ENCODE measurements around the gene ACADS.

The ACADS gene

GRCh38 chr12:120700886-120701285, 24.7 kb upstream of the ACADS start:
- DNase-seq (ENCODE audit: low read depth): no peak

- DNase-seq (ENCODE audit: low read depth): no peak
Measured at GRCh38 chr12:120702637-120703036, 23.0 kb upstream of the ACADS start.

GRCh38 chr12:120703311-120703942, 22.2 kb upstream of the ACADS start:
- no peak for DNase-seq (ENCODE audit: low read depth)

GRCh38 chr12:120705618-120706017, 20.0 kb upstream of the ACADS start:
- DNase-seq (ENCODE audit: low read depth): no peak

GRCh38 chr12:120706029-120706428, 19.6 kb upstream of the ACADS start:
- no peak for DNase-seq (ENCODE audit: low read depth)

- no peak for DNase-seq (ENCODE audit: low read depth)
Measured at GRCh38 chr12:120708651-120709050, 17.0 kb upstream of the ACADS start.

- DNase-seq (ENCODE audit: low read depth): no peak
Measured at GRCh38 chr12:120710031-120710804, 15.4 kb upstream of the ACADS start, which contains the start of gene UNC119B. UNC119B (plus strand) TSS chr12:120710458; CDS start chr12:120710475, 17 bp downstream.

- no peak for DNase-seq (ENCODE audit: low read depth)
Measured at GRCh38 chr12:120710805-120711296, 14.8 kb upstream of the ACADS start.

- no peak for DNase-seq (ENCODE audit: low read depth)
Measured at GRCh38 chr12:120711411-120711810, 14.2 kb upstream of the ACADS start.

- DNase-seq (ENCODE audit: low read depth): no peak
Measured at GRCh38 chr12:120712610-120713009, 13.0 kb upstream of the ACADS start.

- DNase-seq (ENCODE audit: low read depth): peak; percentile 40
Measured at GRCh38 chr12:120713861-120714482, 11.7 kb upstream of the ACADS start.

- no peak for DNase-seq (ENCODE audit: low read depth)
Measured at GRCh38 chr12:120718055-120718454, 7.6 kb upstream of the ACADS start.

GRCh38 chr12:120719072-120719471, 6.6 kb upstream of the ACADS start:
- no peak for DNase-seq (ENCODE audit: low read depth)

- DNase-seq (ENCODE audit: low read depth): no peak
Measured at GRCh38 chr12:120719496-120720233, 6.0 kb upstream of the ACADS start.

GRCh38 chr12:120720234-120720986, 5.2 kb upstream of the ACADS start:
- peak; percentile 35 for DNase-seq (ENCODE audit: low read depth)

GRCh38 chr12:120720987-120721801, 4.4 kb upstream of the ACADS start:
- DNase-seq (ENCODE audit: low read depth): no peak

GRCh38 chr12:120721866-120722265, 3.8 kb upstream of the ACADS start:
- DNase-seq (ENCODE audit: low read depth): no peak

- no peak for DNase-seq (ENCODE audit: low read depth)
Measured at GRCh38 chr12:120722784-120723183, 2.8 kb upstream of the ACADS start.

- DNase-seq (ENCODE audit: low read depth): no peak
Measured at GRCh38 chr12:120724720-120725119, 906 bp upstream of the ACADS start.

- DNase-seq (ENCODE audit: low read depth): no peak
Measured at GRCh38 chr12:120725151-120725658, 421 bp upstream of the ACADS start.

- DNase-seq (ENCODE audit: low read depth): no peak
Measured at GRCh38 chr12:120726510-120726793, 826 bp downstream of the ACADS start.

All from HS-5 (cell line).